ENCODE results near the gene SHFL.

DNA sequence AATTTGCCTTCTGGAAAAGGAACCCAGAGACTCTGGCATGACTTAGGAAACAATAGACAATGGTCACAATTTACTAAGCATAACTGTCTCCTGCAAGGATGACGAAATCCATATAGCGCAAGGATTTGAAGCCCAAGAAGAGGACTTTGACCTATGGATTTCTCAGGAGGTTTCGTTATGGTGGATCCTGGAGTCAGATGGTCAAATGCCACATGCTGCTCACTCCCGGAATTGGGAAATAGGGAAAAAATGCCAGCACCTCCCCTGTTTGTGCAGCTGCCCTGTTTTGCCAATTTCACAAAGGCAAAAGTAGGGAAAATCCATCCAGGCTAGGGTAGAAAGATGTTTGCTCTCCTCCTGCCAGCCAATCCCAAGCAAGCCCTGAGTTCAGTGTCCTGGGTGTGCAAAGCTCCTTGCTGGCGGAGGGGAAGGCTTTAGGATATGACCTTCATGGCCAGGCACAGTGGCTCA is 49.5 kb upstream of the SHFL start:
- TF ChIP-seq, protein P1, sequence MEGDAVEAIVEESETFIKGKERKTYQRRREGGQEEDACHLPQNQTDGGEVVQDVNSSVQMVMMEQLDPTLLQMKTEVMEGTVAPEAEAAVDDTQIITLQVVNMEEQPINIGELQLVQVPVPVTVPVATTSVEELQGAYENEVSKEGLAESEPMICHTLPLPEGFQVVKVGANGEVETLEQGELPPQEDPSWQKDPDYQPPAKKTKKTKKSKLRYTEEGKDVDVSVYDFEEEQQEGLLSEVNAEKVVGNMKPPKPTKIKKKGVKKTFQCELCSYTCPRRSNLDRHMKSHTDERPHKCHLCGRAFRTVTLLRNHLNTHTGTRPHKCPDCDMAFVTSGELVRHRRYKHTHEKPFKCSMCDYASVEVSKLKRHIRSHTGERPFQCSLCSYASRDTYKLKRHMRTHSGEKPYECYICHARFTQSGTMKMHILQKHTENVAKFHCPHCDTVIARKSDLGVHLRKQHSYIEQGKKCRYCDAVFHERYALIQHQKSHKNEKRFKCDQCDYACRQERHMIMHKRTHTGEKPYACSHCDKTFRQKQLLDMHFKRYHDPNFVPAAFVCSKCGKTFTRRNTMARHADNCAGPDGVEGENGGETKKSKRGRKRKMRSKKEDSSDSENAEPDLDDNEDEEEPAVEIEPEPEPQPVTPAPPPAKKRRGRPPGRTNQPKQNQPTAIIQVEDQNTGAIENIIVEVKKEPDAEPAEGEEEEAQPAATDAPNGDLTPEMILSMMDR (IDR thresholded peaks at IDR 0.05): no peak
- no peak for TF ChIP-seq POLR2A (IDR thresholded peaks at IDR 0.05)
